ENCODE data around the gene MAPK10. TPM values are rescaled to one million over a fixed set of nuclear protein-coding genes. Genes with fewer than 3 reads are reported as not detected.

Gene MAPK10
- total RNA-seq, 1 experiment from 2014 or later, result 4.7 TPM

DNA sequence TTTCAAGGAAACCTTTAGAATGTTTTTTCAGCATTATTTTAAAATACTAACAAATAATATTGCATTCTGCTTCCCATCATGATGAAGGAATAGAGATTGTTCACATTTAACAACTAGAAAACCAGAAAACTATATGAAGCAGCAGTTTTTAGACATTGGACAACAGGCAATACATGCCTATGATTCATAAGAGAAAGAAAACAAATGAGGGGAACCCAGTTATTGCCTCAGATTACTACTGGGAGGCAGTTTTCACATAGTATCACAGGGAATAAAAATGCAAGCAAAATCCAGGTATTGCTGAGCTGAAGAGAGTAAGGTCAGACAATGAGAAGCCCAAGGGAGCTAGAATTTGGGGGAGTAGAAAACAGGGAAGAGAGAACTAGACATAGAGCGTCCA lies 373.6 kb downstream of the MAPK10 start:
- no peaks in the 10 kb centered on the region for H4K20me1 ChIP-seq (ENCODE audit: control insufficient read depth, insufficient read depth, insufficient read length)
- Mint-ChIP-seq H3K27ac (no peak overlapping the region), H3K9me3 (no peaks in the 10 kb centered on the region), H3K27me3 (ENCODE audit: low read depth) (no peaks in the 10 kb centered on the region), H3K4me1 (no peaks in the 10 kb centered on the region), H3K36me3 (ENCODE audit: insufficient read depth in 1 of 3, low read depth in 3 of 3) (no peaks in the 10 kb centered on the region; a peak in 1 of 7 replicates), H3K4me3 (no peak overlapping the region)
- no peak overlapping the region for H3K14ac ChIP-seq (ENCODE audit: insufficient read depth, low read length)
- no peak for DNase-seq
- no peak overlapping the region for H2BK120ac ChIP-seq (ENCODE audit: low read depth, low read length, poor library complexity, severe bottlenecking)
- no peak overlapping the region for H3T11ph ChIP-seq (ENCODE audit: low read length)
- no peak overlapping the region for H3K9ac ChIP-seq (ENCODE audit: extremely low read depth, insufficient read length, low read length)
- H3K18ac ChIP-seq (ENCODE audit: insufficient read length, low read depth, low read length), result no peak overlapping the region
- TF ChIP-seq, protein P1, sequence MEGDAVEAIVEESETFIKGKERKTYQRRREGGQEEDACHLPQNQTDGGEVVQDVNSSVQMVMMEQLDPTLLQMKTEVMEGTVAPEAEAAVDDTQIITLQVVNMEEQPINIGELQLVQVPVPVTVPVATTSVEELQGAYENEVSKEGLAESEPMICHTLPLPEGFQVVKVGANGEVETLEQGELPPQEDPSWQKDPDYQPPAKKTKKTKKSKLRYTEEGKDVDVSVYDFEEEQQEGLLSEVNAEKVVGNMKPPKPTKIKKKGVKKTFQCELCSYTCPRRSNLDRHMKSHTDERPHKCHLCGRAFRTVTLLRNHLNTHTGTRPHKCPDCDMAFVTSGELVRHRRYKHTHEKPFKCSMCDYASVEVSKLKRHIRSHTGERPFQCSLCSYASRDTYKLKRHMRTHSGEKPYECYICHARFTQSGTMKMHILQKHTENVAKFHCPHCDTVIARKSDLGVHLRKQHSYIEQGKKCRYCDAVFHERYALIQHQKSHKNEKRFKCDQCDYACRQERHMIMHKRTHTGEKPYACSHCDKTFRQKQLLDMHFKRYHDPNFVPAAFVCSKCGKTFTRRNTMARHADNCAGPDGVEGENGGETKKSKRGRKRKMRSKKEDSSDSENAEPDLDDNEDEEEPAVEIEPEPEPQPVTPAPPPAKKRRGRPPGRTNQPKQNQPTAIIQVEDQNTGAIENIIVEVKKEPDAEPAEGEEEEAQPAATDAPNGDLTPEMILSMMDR (conservative IDR thresholded peaks at IDR 0.05), result no peak
- no peak overlapping the region for H4K91ac ChIP-seq (ENCODE audit: insufficient read length, low read depth, low read length)
- no peak overlapping the region for H2BK15ac ChIP-seq (ENCODE audit: low read depth, low read length)
- no peak overlapping the region for H3K23ac ChIP-seq (ENCODE audit: insufficient read length, low read depth, low read length)
- H2AK5ac ChIP-seq (ENCODE audit: insufficient read length, low read length), result no peak overlapping the region
- no peak overlapping the region for H2BK5ac ChIP-seq (ENCODE audit: insufficient read length, low read length)
- no peaks in the 10 kb centered on the region for H3K9me3 ChIP-seq (ENCODE audit: control insufficient read depth, low read depth, low read length)
- no peak overlapping the region for H2AFZ ChIP-seq (ENCODE audit: low read length)
- H3K56ac ChIP-seq (ENCODE audit: insufficient read length, low read depth, low read length), result no peak overlapping the region
- H3K23me2 ChIP-seq (ENCODE audit: insufficient read length, low read depth, low read length, poor library complexity, severe bottlenecking), result no peaks in the 10 kb centered on the region
- H3K4ac ChIP-seq (ENCODE audit: low read depth, low read length), result no peak overlapping the region
- H2BK12ac ChIP-seq (ENCODE audit: insufficient read length, low read depth, low read length), result no peak overlapping the region
- H3K27me3 ChIP-seq (ENCODE audit: insufficient read depth, low read length), result no peaks in the 10 kb centered on the region
- H3K79me1 ChIP-seq (ENCODE audit: insufficient read depth, low read depth, low read length, poor library complexity, severe bottlenecking), result no peaks in the 10 kb centered on the region
- no peak overlapping the region for H4K5ac ChIP-seq (ENCODE audit: insufficient read length, low read depth, low read length)
- no peaks in the 10 kb centered on the region for H3K4me1 ChIP-seq (ENCODE audit: insufficient read depth, low read length)
- no peak overlapping the region for H4K8ac ChIP-seq (replicated peaks; ENCODE audit: insufficient read length, low read depth, low read length)
- H3K79me2 ChIP-seq (ENCODE audit: insufficient read depth, low read length), result no peaks in the 10 kb centered on the region
- no peak overlapping the region for H3K27ac ChIP-seq (ENCODE audit: insufficient read length, low read depth, low read length)
- no peak overlapping the region for H3K4me2 ChIP-seq (ENCODE audit: insufficient read depth, insufficient read length, low read length)
- no CpG with 5 or more reads among the region's 1 CpG for WGBS (ENCODE audit: extremely low coverage, insufficient read length, low lambda C conversion rate)
- H2BK20ac ChIP-seq (ENCODE audit: low read depth, low read length, poor library complexity, severe bottlenecking), result no peak overlapping the region
